HEK293T (cell line): Measurements from ENCODE around the gene LMOD1.

Experiments used
- BHLHE40 ChIP-seq: fragments of 450-650 bp; IDR thresholded peaks from 2 replicates; pipeline ENCODE4 v1.6.1; 2016; ENCODE audit warnings: mild to moderate bottlenecking, moderate library complexity, borderline replicate concordance
- CTBP1 ChIP-seq: fragments of 450-650 bp; IDR thresholded peaks from 2 replicates; pipeline ENCODE4 v1.6.1; 2016; ENCODE audit warnings: borderline replicate concordance
- ELF4 ChIP-seq: fragments of 450-650 bp; IDR thresholded peaks from 2 replicates; pipeline ENCODE4 v1.6.1; 2017; ENCODE audit warnings: antibody characterized with exemption
- FOXK2 ChIP-seq: fragments of 450-650 bp; IDR thresholded peaks from 2 replicates; pipeline ENCODE4 v1.6.1; 2016; ENCODE audit warnings: mild to moderate bottlenecking
- FOXM1 ChIP-seq: fragments of 450-650 bp; IDR thresholded peaks from 2 replicates; pipeline ENCODE4 v1.6.1; 2017; ENCODE audit warnings: mild to moderate bottlenecking, borderline replicate concordance
- HDGF ChIP-seq: fragments of 450-650 bp; IDR thresholded peaks from 2 replicates; pipeline ENCODE4 v1.6.1; 2017; ENCODE audit warnings: antibody characterized with exemption, borderline replicate concordance
- LEF1 ChIP-seq: fragments of 450-650 bp; IDR thresholded peaks from 2 replicates; pipeline ENCODE4 v1.6.1; 2017; ENCODE audit warnings: mild to moderate bottlenecking, borderline replicate concordance
- NFRKB ChIP-seq: fragments of 450-650 bp; IDR thresholded peaks from 2 replicates; pipeline ENCODE4 v1.6.1; 2016; ENCODE audit warnings: mild to moderate bottlenecking, moderate library complexity
- PKNOX1 ChIP-seq: fragments of 450-650 bp; IDR thresholded peaks from 2 replicates; pipeline ENCODE4 v1.6.1; 2016
- SP1 ChIP-seq: fragments of 450-650 bp; IDR thresholded peaks from 2 replicates; pipeline ENCODE4 v1.6.1; 2017
- SUZ12 ChIP-seq: fragments of 450-650 bp; IDR thresholded peaks from 2 replicates; pipeline ENCODE4 v1.6.1; 2016; ENCODE audit warnings: mild to moderate bottlenecking
- TARDBP ChIP-seq: fragments of 450-650 bp; IDR thresholded peaks from 2 replicates; pipeline ENCODE4 v1.6.1; 2016
- ZNF384 ChIP-seq: fragments of 450-650 bp; IDR thresholded peaks from 2 replicates; pipeline ENCODE4 v1.6.1; 2016

- no peak for TF ChIP-seq FOXM1
- no peak for TF ChIP-seq TARDBP
- no peak for TF ChIP-seq ZNF384
- TF ChIP-seq HDGF, result no peak
- TF ChIP-seq BHLHE40, result no peak
- no peak for TF ChIP-seq FOXK2
- no peak for TF ChIP-seq PKNOX1
- no peak for TF ChIP-seq SP1
- TF ChIP-seq CTBP1, result no peak
- no peak for TF ChIP-seq SUZ12
- TF ChIP-seq NFRKB, result no peak
- no peak for TF ChIP-seq ELF4
- no peak for TF ChIP-seq LEF1
Observed at GRCh38 chr1:201907621-201908020, 38.7 kb downstream of the LMOD1 start.
